Vagina (tissue), 2 donors: ENCODE measurements around the gene ELK4. TPM values are rescaled to one million over a fixed set of nuclear protein-coding genes. Genes with fewer than 3 reads are reported as not detected.

Experiments used
- DNase-seq, 2 donors: peaks; one replicate each; pipeline ENCODE4 v3.0.0-alpha.2; 2017; ENCODE audit errors: extremely low spot score in 2 of 2
- H3K27ac ChIP-seq: fragments of 200-600 bp; sonication (generic); one replicate; pipeline ENCODE4 v1.5.1; 2019
- H3K27me3 ChIP-seq: fragments of 200-600 bp; sonication (generic); one replicate; pipeline ENCODE4 v1.5.1; 2019
- H3K36me3 ChIP-seq, 2 donors: fragments of 200-600 bp; sonication (generic); one replicate each; pipeline ENCODE4 v1.5.1; 2017 to 2019
- H3K4me1 ChIP-seq: fragments of 200-600 bp; sonication (generic); one replicate; pipeline ENCODE4 v1.5.1; 2019
- H3K4me3 ChIP-seq, 2 donors: fragments of 200-600 bp; sonication (generic); 1 replicate in 1 of 2; 2 replicates in 1 of 2; pipeline ENCODE4 v1.5.1; 2016 to 2019
- H3K9me3 ChIP-seq: fragments of 200-600 bp; sonication (generic); one replicate; pipeline ENCODE4 v1.5.1; 2019
- POLR2A ChIP-seq, 2 donors: fragments of 450-650 bp; IDR thresholded peaks; one replicate each; pipeline ENCODE4 v1.6.1; 2017; ENCODE audit warnings: antibody characterized with exemption in 2 of 2, mild to moderate bottlenecking in 2 of 2, moderate library complexity in 2 of 2
- POLR2AphosphoS5 ChIP-seq, 2 donors: sonication (generic); formaldehyde crosslinking; IDR thresholded peaks; one replicate each; pipeline ENCODE4 v1.9.0; 2017; ENCODE audit warnings: antibody characterized with exemption in 2 of 2, mild to moderate bottlenecking in 2 of 2, low read depth in 1 of 2; ENCODE audit not compliant: insufficient read depth in 1 of 2
- intact Hi-C: fragments of 100-400 bp; cut with DNase I; formaldehyde crosslinking; loops from one replicate; pipeline ENCODE4 v1.15.1; 2023
- total RNA-seq: library from RNA; depleted of rRNA; stranded (reverse); fragments of >200 nt; gene quantifications from one replicate; pipeline ENCODE4 v1.2.3, GENCODE V29; 2016
- TF ChIP-seq, protein P1 (sequence below), 3 experiments: fragments of 450-650 bp in 2 of 3; fragments of 200-600 bp in 1 of 3; sonication (generic) in 1 of 3; IDR thresholded peaks; one replicate each; pipeline ENCODE4 v1.5.1; 2017 to 2019; ENCODE audit warnings: antibody characterized with exemption in 3 of 3, mild to moderate bottlenecking in 2 of 3, moderate library complexity in 2 of 3

Gene ELK4
- total RNA-seq, 1 donor from 2014 or later: 24.1 TPM

DNA sequence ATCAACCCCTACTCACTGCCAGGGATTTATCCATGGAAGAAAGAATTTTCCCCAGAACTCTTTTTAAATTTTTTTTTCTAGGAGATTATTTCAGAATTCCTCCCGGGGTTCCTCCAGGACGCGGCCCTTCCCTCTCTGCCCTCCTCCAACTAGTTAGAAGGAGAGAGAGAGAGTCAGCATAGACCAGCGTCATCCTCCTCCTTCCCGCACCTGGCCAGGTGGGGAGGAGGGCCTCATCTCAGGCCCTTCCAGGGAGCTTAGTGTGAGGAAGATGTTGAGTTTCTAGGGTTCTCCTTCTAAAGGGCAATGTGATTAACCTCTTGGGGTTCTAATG, 63.7 kb downstream of the ELK4 start:
- intact Hi-C loops: no loop called here
- Histone ChIP-seq H3K27me3 (no peaks in the 10 kb centered on the region), H3K4me1 (peaks cover 9% of the 10 kb centered on the region), H3K4me3 (no peak overlapping the region), H3K36me3 (no peaks in the 10 kb centered on the region), H3K9me3 (no peaks in the 10 kb centered on the region), H3K27ac (no peak overlapping the region)
- TF ChIP-seq, protein P1, sequence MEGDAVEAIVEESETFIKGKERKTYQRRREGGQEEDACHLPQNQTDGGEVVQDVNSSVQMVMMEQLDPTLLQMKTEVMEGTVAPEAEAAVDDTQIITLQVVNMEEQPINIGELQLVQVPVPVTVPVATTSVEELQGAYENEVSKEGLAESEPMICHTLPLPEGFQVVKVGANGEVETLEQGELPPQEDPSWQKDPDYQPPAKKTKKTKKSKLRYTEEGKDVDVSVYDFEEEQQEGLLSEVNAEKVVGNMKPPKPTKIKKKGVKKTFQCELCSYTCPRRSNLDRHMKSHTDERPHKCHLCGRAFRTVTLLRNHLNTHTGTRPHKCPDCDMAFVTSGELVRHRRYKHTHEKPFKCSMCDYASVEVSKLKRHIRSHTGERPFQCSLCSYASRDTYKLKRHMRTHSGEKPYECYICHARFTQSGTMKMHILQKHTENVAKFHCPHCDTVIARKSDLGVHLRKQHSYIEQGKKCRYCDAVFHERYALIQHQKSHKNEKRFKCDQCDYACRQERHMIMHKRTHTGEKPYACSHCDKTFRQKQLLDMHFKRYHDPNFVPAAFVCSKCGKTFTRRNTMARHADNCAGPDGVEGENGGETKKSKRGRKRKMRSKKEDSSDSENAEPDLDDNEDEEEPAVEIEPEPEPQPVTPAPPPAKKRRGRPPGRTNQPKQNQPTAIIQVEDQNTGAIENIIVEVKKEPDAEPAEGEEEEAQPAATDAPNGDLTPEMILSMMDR (IDR thresholded peaks at IDR 0.05): no peak
- TF ChIP-seq POLR2A (IDR thresholded peaks at IDR 0.05) (no peak), POLR2AphosphoS5 (IDR thresholded peaks at IDR 0.05; ENCODE audit: insufficient read depth in 1 of 2, low read depth in 1 of 2) (no peak)
- peak in 1 of 2 donors; percentile 12 for DNase-seq

DNA sequence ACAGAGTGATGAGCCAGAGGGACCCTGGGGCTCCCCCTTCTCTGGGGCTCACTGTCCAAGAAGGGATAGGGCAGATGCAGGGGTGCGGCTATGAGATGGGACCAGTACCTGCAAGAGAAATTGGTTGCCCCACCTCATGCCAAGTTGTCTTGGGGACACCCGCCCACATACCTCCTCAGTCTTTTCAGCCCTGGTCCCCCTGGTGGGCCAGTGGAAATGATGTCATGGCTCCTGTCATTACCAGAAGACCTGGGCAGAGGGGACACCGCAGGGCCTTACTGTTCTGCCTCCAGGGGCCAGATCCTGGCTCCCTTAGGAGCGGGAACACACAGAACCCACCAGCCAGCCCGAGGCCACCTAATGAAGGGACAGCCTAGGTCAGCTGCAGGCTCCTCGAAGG, 64.1 kb downstream of the ELK4 start:
- Histone ChIP-seq H3K36me3 (no peaks in the 10 kb centered on the region), H3K9me3 (no peaks in the 10 kb centered on the region), H3K27ac (no peak overlapping the region), H3K4me1 (peaks cover 9% of the 10 kb centered on the region), H3K4me3 (no peak overlapping the region), H3K27me3 (no peaks in the 10 kb centered on the region)
- peak in 1 of 2 donors; percentile 67 for DNase-seq
- TF ChIP-seq, protein P1 (IDR thresholded peaks at IDR 0.05): no peak
- TF ChIP-seq POLR2AphosphoS5 (IDR thresholded peaks at IDR 0.05; ENCODE audit: insufficient read depth in 1 of 2, low read depth in 1 of 2): no peak
- TF ChIP-seq POLR2A (IDR thresholded peaks at IDR 0.05): no peak
- intact Hi-C loops: no loop called here

DNA sequence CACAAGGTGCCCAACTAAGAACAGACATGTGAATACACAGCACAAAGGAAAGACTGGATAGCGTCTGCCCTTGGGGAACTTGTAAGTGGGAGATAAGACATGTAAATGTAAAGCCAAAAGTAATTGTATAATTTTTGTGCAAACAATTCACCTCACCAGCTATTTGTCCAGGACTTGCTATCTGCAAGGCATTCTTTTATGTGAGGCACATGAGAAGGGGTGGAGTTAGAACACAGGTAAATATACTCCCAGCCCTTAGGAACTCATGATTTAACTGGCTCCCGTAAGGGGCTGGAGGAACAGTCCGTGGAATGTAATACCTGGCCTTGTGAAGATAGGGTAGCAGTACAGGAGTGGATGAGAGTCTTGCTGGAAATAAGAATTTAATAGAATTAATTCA, 66.0 kb downstream of the ELK4 start:
- H3K4me1 ChIP-seq: peaks cover 9% of the 10 kb centered on the region
- H3K27ac ChIP-seq: no peak overlapping the region
- H3K9me3 ChIP-seq: no peaks in the 10 kb centered on the region
- H3K27me3 ChIP-seq: no peaks in the 10 kb centered on the region
- H3K36me3 ChIP-seq: no peaks in the 10 kb centered on the region
- TF ChIP-seq POLR2AphosphoS5 (IDR thresholded peaks at IDR 0.05; ENCODE audit: insufficient read depth in 1 of 2, low read depth in 1 of 2) (no peak), POLR2A (IDR thresholded peaks at IDR 0.05) (no peak)
- TF ChIP-seq, protein P1 (IDR thresholded peaks at IDR 0.05): no peak
- DNase-seq: peak in 1 of 2 donors; percentile 4
- H3K4me3 ChIP-seq: no peak overlapping the region
- intact Hi-C loops: no loop called here

DNA sequence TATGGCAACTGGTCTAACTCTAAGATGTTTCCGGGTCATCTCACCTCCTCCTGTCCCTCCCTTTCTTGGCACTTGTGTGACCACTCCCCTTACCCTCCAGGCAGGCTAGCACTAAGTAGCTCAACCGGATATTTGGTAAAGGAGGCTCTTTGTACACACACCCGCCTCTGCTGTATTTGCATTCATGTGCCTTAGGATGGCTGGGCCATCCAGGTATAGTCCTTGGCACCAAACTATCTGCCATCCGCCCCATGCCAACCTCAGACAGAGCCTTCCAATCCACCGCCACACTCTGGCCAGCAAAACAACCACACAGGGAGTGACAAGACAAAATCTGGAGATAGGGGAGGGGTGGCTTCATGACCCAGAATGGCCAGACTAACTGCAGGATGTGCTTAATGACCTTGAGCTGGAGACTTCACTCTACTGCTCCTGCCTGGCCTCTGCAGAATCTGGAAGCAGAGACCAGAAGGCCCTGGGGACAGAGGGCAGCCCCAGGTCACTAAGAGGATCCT, 67.8 kb downstream of the ELK4 start:
- intact Hi-C loops: no loop called here
- TF ChIP-seq POLR2A (IDR thresholded peaks at IDR 0.05): no peak
- TF ChIP-seq POLR2AphosphoS5 (IDR thresholded peaks at IDR 0.05; ENCODE audit: insufficient read depth in 1 of 2, low read depth in 1 of 2): no peak
- TF ChIP-seq, protein P1 (IDR thresholded peaks at IDR 0.05): no peak
- Histone ChIP-seq H3K4me3 (no peak overlapping the region), H3K27me3 (no peaks in the 10 kb centered on the region), H3K4me1 (peaks cover 9% of the 10 kb centered on the region), H3K27ac (no peak overlapping the region), H3K9me3 (no peaks in the 10 kb centered on the region), H3K36me3 (no peaks in the 10 kb centered on the region)
- peak in 1 of 2 donors; percentile 46 for DNase-seq

DNA sequence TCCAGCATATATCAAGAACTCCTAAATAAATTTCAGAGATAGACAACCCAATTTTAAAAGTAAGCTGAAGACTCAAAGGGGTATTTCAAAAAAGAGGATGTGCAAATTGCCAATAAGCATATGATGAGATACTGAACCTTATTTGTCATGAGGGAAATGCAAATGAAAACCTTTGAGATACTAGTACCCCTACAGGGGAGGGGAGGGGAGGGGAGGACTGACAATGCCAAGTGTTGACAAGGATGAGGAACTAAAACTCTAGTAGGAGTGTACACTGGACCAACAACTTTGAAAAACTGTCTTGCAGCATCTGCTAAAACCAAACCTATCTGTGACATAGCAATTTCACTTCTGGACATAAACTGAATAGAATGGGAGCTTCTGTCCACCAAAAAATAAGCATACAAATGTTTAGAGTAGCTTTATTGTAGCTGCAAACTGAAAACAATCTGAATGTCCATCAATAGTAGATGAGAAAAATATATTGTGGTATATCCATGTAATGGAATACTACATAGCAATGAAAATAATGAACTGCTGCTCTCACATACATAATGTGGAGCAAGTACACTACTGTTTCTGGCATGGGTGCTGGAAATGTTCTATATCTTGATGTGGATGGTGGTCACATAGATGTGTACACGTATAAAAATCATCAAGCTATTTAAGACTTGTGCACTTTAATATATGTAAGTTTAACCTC, 70.2 kb downstream of the ELK4 start:
- DNase-seq: no peak
- TF ChIP-seq POLR2AphosphoS5 (IDR thresholded peaks at IDR 0.05; ENCODE audit: insufficient read depth in 1 of 2, low read depth in 1 of 2) (no peak), POLR2A (IDR thresholded peaks at IDR 0.05) (no peak)
- TF ChIP-seq, protein P1 (IDR thresholded peaks at IDR 0.05): no peak
- H3K36me3 ChIP-seq: no peaks in the 10 kb centered on the region
- intact Hi-C loops: no loop called here
- no peak overlapping the region for H3K27ac ChIP-seq
- H3K4me1 ChIP-seq: peaks cover 4% of the 10 kb centered on the region
- no peak overlapping the region for H3K4me3 ChIP-seq
- H3K27me3 ChIP-seq: no peaks in the 10 kb centered on the region
- no peaks in the 10 kb centered on the region for H3K9me3 ChIP-seq
